Measurements from ENCODE around the gene PRRT2.

The PRRT2 gene

DNA sequence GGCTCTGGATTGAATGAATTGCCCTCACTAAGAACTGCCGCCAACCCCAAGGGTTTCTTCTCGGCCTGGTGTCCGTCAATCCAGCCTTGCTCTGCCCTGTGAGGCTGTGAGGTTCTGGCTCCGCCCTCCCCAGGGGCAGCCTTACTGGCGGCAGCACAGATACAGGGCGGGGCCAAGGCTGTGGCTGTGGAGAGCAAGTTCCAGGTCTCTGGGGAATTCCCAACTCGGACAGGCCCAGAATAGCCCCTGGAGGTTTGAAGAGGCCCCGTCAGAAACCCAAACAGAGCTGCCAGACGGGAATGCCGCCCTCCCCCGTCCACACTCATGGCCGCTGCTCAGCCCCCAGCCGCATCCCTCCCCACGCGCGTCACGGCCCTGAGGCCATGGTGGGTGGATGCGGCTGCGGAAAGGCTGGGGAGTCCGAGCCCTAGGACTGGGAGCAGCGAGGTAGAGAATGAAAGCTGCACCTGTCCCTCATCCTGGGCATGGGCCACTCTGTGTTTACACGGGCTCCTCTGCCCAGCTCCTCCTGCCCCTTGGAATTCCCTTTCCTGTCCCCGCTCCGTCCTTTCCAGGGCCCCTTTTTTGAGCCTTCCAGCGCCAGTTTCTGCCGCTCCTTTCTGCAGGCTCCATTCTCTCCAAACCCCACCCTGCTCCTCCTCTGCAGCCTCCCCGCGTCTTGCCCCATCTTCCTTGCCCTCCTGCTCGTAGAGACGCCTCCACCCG, 660 bp upstream of the PRRT2 start:
- DNase-seq = peak in 55 of 56 donors; percentile 38 to 98 (median 87)

DNA sequence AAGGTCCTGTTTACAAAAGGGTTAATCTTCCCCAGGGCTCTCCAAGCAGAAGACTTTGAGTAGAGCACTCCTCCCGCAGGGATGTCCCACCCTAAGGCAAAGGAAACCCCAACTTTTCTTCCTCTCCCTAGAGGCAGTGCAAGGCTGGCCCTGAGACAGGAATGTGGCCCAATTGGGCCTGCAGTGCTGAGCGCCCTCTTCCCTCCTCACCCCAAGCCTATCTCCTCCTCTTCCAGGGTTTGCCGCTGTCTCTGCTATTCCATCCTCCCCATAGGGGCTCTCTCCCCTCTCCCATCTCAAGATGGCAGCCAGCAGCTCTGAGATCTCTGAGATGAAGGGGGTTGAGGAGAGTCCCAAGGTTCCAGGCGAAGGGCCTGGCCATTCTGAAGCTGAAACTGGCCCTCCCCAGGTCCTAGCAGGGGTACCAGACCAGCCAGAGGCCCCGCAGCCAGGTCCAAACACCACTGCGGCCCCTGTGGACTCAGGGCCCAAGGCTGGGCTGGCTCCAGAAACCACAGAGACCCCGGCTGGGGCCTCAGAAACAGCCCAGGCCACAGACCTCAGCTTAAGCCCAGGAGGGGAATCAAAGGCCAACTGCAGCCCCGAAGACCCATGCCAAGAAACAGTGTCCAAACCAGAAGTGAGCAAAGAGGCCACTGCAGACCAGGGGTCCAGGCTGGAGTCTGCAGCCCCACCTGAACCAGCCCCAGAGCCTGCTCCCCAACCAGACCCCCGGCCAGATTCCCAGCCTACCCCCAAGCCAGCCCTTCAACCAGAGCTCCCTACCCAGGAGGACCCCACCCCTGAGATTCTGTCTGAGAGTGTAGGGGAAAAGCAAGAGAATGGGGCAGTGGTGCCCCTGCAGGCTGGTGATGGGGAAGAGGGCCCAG, 1.0 kb downstream of the PRRT2 start:
- peak in 3 of 56 donors; percentile 25 to 48 (median 40) for DNase-seq

DNA sequence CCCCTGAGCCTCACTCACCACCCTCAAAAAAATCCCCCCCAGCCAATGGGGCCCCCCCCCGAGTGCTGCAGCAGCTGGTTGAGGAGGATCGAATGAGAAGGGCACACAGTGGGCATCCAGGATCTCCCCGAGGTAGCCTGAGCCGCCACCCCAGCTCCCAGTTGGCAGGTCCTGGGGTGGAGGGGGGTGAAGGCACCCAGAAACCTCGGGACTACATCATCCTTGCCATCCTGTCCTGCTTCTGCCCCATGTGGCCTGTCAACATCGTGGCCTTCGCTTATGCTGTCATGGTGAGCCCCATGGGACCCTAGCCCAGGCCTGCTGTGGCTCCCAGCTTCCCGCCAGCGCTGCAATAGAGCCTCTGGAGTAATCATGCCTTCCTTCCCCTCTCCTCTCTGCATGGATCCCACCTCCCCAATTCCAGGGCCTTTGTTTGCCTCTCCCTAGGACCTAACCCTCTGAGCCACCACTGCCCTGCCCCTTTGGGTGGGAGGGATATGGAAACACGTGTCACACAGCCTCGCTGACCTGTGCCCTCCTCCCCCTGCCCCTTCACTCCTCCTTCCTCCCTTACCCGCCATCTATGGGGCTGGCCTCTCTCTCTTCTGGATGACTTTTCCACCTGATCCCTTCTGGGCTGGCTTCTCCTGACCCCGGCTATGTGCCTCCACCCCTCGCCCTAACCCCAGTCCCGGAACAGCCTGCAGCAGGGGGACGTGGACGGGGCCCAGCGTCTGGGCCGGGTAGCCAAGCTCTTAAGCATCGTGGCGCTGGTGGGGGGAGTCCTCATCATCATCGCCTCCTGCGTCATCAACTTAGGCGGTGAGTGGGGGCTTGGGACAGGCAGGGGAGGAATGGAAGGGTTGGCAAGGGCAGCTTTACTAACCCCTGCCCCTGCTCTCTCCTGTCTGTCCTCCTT, 1.9 kb downstream of the PRRT2 start:
- DNase-seq = no peak

DNA sequence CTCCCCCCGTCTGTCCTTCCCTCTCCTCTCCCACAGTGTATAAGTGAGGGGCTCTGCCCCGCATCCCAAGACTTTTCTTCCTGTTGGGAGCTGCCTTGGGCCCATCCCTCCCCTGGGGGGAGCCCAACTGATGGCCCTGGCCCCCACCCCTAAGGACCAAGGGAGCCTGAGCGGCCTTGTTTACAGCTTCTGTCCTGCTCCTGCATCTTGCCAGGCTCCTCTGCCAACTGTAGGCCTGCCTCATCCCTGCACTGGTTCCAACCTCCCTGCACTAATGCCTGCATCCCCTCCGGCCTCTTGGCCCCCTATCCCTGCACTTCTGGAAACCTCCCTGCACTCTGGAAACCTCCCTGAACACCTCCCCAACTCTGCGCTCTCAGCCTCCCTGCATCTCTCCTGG, 2.6 kb downstream of the PRRT2 start:
- no peak for DNase-seq

DNA sequence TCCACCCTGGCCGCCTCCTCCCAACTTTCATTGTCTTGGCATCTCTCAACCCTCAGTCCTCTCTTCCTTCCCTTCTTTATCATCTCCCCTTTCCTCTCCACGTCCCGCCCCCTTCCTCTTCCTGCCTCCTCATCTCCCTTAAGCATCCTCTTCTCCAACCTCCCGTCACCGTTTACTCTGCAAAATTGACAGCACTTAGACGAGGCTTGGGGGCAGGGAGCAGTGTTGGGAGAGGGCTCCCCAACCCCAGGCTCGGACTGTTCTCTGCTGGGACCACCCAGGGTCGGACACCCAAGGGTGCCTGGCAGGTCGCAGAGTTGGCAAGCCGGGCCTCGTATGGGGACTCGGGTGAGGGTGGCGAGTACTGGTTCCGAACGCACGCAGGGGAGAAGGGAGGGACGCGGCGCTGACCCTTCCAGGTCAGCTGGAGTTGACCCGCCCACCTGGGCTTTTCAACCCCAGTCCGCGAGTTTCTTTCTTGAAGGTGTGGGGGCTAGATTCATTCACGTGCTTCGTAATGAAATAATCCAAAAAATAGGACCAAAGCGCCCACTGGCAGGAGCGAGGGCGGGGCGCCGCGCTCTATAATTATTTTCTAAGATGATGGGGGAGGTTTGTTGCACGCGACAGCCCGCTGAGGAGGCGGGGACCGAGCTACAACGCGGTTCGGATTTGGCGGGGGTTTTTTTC, 3.2 kb downstream of the PRRT2 start:
- peak in 6 of 56 donors; percentile 6 to 70 (median 22) for DNase-seq

DNA sequence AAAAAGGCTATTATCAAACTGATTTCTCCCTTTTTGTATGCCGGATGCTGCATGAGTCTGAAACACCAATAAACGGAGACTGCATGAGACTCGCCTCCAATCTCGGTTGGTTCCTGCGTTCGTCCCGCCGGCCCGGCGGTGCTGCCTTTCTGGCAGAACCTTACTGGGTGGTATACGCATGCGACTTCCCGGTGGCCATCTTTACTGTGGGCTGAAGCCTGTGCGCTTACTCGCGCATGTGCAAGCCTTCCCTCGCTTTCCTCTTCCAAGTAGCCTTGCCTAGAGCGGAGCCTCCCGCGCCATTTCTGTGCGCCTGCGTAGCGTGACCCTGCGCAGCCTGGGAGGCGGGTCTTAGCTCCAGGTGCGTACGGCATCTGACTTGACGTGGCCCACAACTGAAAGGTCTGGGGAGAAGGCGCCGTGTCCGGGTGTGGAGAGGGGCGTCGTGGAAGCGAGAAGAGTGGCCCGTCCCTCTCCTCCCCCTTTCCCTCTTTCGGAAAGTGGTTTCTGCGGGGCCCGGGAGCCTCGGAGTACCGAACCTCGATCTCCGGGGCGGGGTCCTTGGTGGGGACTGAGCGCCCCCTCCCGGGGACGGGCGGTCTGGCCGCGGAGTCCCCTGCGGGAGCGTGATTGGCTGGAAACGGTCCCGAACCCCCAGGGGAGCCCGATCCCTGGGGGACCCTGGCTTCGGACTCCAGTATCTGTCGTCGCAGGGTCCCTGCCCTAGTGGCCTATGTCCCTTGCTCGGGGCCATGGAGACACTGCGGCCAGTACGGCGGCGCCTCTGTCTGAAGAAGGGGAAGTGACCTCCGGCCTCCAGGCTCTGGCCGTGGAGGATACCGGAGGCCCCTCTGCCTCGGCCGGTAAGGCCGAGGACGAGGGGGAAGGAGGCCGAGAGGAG, 4.0 kb downstream of the PRRT2 start, which contains the start of gene PAGR1:
Gene PAGR1 (plus strand): TSS at position 360 of the 901 bp plus-strand sequence. CDS start 374 bp downstream, at position 734.
- peak; percentile 76 to 99 (median 97) for DNase-seq

DNA sequence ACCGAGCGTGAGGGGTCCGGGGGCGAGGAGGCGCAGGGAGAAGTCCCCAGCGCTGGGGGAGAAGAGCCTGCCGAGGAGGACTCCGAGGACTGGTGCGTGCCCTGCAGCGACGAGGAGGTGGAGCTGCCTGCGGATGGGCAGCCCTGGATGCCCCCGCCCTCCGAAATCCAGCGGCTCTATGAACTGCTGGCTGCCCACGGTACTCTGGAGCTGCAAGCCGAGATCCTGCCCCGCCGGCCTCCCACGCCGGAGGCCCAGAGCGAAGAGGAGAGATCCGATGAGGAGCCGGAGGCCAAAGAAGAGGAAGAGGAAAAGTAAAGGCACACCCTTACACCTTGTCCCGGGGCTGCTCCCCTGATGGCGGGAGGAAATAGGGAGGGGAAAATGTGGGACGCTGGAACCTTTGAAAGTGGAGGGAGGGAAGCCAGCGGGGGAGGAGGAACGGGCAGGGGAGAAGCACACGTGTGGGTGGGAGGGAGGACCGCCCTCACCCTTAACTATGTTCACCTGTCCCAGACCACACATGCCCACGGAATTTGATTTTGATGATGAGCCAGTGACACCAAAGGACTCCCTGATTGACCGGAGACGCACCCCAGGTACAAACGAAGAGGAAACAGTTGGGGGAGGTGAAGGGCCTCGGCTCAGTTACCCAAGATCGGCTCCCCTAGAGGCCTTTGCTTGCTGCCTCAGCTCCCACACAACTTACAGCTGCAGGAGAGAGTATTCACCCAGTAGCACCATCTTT, 4.9 kb downstream of the PRRT2 start:
- peak in 25 of 56 donors; percentile 18 to 67 (median 48) for DNase-seq

DNA sequence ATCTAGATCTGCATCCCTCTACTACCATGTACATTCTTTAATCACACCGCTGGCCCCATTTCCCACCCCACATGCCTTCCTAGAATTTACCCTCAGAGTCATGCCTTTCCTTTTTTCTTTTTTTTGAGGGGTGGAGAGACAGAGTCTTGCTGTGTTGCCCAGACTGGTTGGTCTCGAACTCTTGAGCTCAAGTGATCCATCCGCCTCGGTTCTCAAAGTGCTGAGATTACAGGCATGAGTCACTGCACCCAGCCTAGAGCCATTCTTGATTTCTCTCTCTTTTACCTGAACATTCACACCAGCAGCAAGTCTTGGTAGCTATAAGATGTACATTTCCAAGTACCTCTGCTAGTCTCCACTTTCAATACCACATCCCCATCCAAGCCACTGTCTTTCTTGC, 6.1 kb downstream of the PRRT2 start:
- no peak for DNase-seq

DNA sequence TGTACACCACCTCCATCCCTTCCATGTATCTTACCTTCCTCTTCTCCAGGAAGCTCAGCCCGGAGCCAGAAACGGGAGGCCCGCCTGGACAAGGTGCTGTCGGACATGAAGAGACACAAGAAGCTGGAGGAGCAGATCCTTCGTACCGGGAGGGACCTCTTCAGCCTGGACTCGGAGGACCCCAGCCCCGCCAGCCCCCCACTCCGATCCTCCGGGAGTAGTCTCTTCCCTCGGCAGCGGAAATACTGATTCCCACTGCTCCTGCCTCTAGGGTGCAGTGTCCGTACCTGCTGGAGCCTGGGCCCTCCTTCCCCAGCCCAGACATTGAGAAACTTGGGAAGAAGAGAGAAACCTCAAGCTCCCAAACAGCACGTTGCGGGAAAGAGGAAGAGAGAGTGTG, 7.5 kb downstream of the PRRT2 start:
- DNase-seq = no peak

DNA sequence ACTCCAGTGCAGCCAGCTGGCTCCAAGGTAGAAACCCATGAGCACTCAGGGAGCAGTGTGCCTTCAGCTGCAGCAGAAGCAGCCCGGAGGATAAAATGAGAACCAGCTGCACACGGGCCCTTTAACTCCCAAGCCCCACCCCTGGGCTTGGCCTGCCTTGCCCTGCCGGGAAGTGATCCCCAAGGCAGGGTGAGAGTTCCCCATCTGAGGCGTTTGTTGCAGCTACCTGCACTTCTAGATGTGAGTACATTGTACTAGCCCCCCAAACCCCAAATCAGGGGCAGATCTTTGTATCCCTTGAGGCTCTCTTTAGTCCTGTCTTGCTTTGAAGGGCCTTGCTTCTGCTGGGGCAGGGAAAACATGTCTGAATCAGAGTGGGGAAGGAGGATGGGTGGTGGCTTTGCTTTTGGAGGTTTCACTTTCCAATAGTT, 8.3 kb downstream of the PRRT2 start, which contains the start of gene MVP:
Gene MVP (plus strand): TSS at position 192 of the 431 bp plus-strand sequence. CDS start 10,088 bp downstream, outside the sequence.
- DNase-seq = peak in 29 of 56 donors; percentile 10 to 60 (median 37)

DNA sequence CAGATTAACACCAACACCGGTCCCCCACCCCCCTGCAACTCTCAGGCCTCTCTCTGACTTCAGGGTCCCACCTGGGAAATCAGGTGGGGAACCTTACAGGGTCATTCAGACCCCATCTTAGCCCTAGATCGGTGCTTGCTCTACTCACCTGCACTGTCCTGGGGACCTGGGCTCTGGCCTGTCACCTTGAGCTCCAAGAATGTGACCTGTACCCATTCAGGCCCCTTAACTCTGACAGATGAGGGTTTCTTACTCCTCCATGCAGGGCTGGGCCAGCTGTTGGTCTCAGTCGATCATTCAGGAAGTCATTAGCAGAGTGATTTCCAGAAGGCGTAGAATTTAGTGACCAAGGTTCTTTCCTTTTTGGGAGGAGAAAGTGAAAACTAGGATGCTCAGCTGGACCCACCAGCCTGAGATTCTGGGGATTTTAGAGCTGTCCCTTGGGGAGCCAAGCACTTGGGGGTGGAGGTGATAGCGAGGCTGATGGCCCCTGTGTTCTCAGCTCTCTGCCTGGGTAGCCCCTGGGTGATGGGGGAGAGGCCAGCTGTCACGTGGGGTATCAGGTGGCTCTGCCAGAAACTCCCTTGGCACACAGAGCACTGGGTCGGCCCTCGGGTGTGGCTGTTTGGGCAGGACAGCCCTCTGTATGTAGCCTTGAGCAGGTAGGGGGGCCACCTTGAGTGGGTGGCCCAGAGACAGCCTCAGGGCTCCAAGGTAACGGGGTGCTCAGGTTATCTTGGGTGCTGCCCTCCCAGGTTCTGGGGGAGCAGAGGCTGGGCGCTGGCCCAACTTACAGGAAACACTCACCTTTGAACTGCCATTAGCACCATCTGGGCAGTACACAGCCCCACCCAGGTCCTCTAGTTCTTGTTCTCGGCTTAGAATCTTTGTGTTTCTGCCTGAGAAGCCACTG, 9.0 kb downstream of the PRRT2 start:
- no peak for DNase-seq

DNA sequence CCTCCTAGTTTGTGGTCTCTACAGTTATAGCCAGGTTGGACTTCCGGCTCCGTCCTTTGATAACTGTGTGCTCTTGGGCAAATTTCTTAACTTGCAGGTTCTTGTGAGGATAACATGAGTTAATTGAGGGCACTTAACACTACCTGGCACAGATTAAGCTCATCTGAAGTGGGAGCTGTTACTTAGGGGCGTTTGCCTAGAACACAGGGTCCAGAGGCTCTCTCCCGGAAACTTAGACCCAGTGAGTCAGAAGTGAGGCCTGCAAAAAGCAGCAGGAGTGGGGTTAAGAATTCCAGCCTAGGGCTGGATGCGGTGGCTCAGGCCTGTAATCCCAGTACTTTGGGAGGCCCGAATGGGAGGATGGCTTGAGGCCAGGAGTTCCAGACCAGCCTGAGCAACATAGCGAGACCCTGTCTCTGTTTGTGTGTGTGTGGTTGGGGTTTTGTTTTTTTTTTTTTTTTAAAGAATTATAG, 9.7 kb downstream of the PRRT2 start:
- DNase-seq = no peak

DNA sequence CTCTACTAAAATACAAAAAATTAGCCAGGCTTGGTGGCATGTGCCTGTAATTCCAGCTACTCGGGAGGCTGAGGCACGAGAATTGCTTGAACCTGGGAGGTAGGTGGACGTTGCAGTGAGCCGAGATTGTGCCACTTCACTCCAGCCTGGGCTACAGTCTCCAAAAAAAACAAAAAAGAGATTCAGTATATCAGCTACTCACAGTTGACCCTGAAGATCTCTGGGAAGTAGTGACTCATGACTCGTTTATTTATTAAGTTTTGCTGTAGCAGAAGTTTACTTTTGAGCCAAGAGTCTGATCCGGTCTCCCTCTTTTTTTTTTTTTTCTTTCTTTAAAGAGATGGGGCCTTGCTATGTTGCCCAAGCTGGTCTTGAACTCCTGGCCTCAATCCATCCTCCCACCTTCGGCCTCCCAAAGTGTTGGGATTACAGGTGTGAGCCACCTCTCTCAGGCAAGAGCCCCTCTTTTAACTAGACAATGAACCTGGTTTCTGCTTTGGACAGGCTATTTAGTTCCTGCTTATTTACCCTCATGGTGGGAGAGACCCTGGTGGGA, 12.7 kb downstream of the PRRT2 start:
- DNase-seq = no peak

DNA sequence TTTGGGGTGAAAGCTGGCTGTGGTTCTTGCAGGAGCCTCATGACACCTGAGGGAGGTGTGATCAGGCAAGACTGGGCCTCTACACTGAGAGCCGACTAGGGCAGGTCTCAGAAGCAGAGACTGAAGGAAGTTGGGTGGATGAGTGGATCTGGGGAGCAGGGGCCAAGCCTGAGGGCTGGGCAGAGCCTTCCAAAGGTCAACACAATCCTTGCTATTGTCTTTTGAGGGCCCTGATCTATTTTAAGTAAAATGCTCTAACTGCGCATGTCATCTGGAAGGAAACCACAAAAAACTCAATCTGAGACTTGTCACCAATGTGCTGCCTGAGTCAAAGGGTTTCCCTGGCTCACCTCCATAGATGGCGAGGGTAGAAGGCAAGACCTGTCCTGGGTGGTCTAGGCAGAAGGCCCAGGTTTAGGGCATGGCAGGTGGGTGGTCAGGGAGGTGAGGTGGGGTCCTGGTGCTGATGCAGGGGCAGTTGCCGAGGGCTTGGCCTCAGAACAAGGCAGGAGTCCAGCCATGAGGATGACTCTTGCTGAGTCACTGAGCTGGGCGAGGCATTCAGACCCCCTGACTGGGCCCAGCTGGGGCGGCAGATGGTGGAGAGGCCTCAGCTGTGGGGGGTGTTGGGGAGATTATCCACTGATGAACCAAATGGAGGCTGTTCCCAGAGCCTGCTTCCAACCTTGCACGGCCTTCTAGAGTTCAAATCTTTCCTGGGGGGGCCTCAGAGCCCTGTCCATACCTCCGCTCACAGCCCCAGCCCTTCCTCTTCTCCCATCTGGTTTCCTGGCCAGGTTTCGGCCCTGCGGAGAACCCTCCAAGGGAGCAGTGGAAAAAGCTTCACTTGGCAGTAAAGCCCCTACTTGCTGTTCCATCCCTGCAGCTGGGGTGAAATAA, 13.4 kb downstream of the PRRT2 start:
- DNase-seq = peak in 31 of 56 donors; percentile 11 to 78 (median 58)

DNA sequence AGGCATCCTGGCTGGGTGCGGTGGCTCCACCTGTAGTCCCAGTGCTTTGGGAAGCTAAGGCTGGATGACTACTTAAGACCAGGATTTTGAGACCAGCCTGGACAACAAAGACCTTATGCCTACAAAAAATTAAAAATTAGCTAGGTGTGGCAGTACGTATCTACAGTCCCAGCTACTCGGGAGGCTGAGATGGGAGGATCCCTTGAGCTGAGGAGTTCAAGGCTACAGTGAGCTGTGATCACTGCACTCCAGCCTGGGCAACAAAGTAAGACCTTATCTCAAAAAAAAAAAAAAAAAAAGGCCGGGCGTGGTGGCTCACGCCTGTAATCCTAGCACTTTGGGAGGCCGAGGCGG, 14.3 kb downstream of the PRRT2 start:
- DNase-seq = no peak

DNA sequence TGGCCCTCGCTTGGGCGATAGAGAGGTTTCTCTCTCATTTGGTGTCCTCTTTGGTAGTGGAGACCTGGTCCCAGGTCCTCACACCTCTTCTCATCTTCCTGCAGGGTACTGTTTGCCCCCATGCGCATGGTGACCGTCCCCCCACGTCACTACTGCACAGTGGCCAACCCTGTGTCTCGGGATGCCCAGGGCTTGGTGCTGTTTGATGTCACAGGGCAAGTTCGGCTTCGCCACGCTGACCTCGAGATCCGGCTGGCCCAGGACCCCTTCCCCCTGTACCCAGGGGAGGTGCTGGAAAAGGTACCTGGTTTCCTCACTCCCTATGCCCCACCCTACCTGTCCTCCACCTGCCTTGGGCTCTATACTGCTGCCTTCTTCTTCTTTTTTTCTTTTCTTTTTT, 18.8 kb downstream of the PRRT2 start:
- DNase-seq = no peak

Measured in amygdala (tissue), 56 donors.